ENCODE data around the gene LDLRAD4.
"Not testable (repeated sequence)": the region's sequence is repeated elsewhere in the genome, so short reads cannot be mapped to it uniquely, and the experiment has no call there.

The LDLRAD4 gene

DNA sequence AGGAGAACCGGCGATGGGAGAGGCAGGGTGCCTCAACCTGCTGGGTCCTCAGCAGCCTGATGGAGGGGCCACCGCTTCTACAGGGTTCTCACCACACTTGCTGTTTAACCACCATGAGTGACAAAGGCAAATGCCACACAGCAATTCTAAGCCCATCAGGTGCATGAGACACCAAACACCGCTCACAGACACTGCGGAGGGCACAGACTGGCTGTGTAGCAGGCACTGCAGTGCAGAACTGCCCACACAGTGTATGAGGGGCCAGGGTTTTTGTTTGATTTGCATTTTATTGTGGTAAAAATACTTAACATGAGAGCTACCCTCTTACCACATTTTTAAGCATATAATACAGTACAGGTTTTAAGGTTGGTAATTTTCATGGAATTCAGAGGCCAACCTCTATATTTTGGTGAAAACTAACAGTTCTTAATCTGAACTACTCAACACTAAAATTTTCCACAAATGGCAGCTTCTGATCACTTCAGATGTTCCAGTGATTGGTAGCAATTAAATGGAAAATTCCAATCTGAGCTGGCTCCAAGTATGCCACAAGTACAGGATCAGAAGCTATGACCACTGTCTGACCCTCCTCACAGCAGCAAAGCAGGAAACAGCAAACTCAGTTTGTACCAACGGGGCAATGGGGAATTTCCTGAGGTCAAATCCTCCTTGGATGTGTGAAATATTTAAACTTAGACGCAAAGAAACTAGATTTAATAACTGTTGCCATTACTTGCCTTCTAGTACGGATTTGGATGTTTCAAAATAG, 440.1 kb downstream of the LDLRAD4 start:
- no peak for FAIRE-seq

DNA sequence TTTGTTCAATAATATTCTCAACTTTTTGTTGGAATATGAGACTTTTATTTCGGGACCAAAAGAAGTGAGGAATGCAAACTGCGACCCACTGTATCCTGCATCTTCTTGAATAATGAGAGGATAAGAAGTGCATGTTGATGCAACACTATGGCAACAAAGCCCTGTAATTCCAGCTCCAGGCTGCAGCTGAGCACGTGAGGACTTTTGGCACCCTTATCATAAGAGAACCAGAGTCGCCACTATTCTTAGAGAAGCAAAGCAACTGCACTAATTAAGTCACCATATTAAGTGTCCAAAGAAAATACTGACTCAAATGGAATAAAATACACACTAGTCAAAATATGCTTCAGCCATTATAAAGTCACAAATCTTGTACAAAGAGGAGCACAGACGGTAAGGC, 441.9 kb downstream of the LDLRAD4 start:
- FAIRE-seq, result no peak

DNA sequence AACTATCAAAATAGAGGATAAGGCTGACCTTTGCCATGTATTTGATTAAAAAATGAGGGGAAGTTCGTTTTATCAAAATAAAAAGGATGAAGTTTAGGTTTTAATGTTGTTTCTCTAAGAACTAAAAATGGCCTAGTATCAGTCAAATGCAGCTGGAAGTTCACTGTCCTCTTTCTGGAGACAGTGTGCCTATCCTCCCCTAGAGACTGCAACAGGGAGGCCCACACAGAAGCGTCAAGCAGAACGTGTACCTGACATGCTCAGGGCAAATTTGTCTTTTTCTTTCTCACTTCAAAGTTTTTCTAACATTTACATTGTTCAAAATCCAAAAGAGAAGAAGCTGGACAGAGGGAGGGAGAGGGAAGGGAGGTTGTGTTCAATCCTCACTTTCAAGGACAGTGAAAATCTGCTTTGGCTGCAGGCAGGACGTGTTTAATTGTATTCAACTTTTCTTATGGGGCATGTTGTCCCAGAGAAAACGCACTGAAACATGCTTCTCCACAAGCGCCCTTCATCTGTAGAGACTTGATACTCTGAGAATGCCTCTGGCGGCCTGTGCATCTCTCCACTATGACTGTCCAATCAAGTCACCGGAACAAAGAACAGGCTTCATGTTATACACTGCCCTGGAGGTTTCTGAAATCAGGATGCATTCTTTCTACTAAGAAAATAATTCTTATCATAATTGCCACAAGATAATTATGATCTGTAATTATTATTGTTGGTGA, 442.7 kb downstream of the LDLRAD4 start:
- FAIRE-seq, result no peak

DNA sequence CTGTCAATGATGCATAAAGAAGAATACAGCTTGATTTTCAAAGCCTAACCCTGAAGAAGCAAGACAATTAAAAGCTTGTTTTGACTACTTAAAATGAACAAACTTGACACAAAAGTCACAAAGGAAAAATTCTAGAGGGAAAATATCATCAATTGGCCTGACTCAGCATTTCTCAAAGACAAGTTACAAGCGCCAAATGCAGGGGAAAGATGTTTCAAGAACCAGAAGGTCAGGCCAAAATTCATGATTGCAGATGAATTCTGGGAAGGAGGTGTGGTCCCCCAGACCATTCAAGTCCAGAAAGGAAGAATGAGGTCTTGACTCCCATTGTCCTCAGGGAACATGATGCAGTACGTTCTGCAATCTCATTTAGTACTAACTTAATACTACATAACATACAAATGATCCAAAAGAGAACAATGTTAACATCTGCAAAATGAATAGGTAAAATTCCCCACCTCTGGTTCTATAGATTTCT, 443.3 kb downstream of the LDLRAD4 start:
- FAIRE-seq, result no peak

DNA sequence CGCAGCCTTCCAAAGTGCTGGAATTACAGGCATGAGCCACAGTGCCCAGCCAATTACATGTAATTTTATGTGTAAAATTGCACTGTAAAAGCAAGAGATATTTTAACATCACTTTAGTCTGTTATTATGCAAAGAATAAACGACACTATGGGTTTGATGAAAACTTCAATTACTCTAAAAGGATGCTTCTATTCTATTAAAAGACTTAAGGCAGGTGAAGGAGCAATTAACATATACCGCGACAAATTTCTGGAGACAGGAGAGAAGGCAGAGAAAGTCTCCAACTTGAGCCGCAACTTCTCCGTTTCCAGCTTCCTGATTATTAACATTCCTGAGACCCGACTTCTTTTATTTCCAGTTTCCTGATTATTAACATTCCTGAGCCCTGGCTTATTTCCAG, 454.1 kb downstream of the LDLRAD4 start:
- no peak for FAIRE-seq

DNA sequence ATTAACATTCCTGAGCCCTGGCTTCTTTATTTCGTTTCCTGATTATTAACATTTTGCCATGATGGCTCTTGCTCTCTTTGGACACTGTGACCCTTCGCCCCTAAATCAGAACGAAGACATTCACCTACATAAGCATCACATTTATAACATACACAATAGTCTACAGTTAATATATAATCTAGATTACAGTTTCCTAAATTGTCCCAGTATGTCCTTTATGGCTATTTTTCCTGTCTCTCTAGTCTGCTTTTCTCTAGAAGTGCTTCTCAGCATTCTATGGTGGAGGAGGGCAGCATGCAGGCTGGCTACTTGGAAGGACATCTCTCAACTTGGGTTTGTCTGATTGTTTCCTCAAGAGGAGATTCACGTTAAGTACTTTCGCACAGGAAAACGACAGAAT, 457.9 kb downstream of the LDLRAD4 start:
- no peak for FAIRE-seq

DNA sequence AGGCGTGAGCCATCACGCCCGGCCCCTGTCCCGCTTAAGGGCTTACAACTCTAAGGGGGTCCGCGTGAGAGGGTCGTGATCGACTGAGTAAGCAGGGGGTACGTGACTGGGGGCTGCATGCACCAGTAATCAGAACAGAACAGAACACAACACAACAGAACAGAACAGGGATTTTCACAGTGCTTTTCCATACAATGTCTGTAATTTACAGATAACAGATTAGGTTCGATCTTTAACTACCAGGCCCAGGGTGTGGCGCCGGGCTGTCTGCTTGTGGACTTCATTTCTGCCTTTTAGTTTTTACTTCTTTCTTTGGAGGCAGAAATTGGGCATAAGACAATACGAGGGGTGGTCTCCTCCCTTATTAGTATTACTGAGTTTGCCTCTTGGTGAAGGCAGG, 458.8 kb downstream of the LDLRAD4 start:
- not testable (repeated sequence) for FAIRE-seq

DNA sequence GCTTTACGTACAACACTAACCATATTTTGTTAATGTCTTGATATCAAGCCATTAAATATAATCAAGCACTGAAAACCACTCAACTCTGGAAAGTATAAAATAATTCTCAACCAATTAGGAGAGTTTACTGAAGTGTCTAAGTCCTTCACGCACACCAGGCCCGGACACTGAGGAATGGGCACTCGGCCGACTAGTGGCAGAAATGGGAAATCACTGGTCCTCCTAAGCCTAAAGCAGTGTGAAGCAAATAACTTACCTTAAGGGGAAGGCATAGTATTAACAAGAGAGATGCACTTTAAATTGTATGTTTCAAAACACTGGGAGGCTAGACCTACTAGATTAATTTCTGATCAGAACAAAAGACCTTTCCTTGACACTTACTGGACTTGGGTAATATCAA, 462.1 kb downstream of the LDLRAD4 start:
- no peak for FAIRE-seq

DNA sequence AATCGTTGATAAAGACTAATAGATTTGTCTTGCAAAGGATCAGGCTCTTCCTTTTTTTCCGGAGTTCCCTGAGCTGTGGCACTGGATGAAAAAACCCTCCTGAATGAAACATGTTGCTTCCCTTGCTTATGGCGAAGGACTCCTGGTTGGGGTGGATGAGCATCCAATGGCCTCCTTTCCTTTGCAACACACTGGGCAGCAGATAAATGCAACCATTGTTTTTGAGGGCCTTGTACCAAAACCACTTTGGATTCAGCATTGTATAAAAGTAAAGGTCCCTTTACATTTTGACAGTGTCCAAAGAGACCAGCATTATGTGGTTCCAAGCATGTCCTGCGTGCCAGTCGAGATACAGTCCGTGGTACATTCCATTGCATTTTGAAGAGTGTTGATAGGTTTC, 463.1 kb downstream of the LDLRAD4 start:
- no peak for FAIRE-seq

DNA sequence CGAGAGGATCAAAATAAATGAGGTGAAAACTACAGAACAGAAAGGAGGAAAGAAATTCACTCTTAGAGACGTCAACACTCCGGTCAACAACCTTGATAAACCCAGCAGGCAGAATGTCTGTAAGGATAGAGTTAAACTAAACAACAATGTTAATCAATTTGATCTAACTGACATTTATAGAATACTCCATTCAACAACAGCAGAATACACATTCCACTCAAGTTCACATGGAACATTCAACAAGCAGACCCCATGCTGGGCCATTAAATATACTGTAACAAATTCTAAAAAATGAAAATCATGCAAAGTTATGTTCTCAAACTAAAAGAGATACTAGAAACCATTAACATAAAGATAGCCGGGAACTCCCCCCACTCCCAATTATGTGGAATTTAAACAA, 466.0 kb downstream of the LDLRAD4 start:
- FAIRE-seq, result peak; percentile 93

DNA sequence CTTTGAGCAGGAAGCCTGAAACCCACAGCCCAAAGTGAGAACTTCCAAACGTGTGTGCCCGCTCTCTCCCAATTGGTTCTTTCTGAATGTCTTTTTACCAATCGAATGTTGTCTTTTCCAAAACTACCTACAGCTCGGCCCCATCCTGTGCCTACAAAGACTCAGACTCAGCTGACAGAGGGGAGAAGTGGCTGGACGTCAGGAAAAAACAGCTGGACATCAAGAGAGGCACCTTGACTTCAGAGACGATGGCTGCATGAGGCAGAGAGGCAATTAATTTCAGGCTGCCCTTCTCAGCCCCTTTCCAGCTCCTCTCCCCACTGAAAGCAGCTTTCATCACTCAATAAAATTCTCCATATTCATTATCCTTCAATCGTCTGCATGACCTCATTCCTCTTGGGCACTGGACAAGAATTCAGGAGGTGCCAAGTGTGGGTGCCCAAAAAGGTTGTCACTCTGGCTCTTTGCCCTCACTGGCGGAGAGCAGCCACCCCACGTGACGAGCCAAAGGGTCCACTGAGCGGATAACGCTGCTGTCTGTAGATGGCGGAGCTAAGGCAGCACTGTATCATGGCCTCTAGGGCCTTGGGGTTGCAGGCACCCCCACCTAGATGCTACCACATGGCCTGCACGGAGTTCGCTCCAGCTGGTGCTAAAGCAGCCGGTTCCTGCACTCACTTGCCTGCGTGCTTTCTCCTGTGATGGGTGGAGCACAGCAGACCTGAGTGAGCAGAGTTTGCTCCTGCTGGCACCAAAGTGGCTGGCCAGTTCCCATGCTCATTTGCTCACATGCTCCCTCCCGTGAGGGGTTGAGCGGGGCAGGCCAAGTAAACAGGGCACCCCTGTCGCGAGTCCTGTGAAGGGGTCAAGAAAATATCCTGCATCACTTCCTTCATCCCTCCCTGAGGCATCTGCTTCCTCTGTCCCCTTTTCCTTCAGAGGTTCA, 469.9 kb downstream of the LDLRAD4 start:
- FAIRE-seq, result no peak

DNA sequence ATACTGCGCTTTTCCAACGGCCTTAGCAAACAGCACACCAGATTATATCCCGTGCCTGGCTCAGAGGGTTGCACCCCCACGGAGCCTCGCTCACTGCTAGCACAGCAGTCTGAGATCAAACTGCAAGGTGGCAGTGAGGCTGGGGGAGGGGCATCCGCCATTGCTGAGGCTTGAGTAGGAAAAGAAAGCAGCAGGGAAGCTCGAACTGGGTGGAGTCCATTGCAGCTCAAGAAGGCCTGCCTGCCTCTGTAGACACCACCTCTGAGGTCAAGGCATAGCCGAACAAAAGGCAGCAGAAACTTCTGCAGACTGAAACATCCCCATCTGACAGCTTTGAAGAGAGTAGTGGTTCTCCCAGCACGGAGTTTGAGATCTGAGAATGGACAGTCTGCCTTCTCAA, 471.5 kb downstream of the LDLRAD4 start:
- FAIRE-seq, result not testable (repeated sequence)

DNA sequence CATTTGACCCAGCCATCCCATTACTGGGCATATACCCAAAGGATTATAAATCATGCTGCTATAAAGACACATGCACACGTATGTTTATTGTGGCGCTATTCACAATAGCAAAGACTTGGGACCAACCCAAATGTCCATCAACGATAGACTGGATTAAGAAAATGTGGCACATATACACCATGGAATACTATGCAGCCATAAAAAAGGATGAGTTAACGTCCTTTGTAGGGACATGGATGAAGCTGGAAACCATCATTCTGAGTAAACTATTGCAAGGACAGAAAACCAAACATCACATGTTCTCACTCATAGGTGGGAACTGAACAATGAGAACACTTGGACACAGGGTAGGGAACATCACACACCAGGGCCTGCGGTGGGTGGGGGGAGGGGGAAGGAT, 476.8 kb downstream of the LDLRAD4 start:
- not testable (repeated sequence) for FAIRE-seq

DNA sequence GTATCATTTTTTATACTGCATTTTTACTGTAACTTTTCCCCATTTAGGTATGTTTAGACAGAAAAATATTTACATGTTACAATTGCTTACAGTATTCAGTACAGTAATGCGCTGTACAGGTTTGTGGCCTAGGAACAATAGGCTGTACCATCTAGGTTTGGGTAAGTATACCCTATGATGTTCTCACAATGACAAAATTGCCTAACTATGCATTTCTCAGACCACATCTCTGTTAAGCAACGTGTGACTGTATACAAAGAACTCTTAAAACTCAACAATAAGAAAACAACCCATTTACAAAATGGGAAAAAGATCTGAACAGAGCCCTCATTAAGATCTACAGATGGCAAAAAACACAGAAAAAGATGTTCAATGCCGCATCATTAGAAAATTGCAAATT, 478.4 kb downstream of the LDLRAD4 start:
- FAIRE-seq, result no peak

DNA sequence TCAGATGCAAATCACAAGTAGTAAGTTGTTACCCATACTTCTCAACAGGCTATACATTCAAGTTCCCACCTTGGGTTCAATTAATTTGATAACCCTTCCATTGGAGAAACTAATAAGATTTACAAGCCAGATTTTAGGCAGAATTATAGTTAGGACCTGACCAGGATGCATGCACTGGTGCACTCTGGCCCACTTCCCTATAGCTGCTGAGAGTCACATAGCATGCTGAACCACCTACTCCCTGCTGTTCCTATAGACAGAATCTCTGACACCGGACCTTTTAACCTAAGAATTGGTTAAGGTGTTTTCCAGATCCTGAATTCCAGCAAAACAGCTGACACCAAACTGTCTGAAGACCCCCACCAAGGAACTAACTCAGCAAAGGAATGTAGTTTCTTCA, 481.6 kb downstream of the LDLRAD4 start:
- FAIRE-seq, result no peak

Data from endometrium (tissue), 2 donors.